Mesendoderm (in vitro differentiated cells): ENCODE data around the gene NLRP1.

Experiments
- DNase-seq: peaks from one replicate; pipeline ENCODE4 v3.0.0; 2013
- H2AK5ac ChIP-seq: 2 replicates; pipeline ENCODE4 v1.6.1; 2013; ENCODE audit warnings: low read length, inconsistent platforms
- H2BK120ac ChIP-seq: 2 replicates; pipeline ENCODE4 v1.6.1; 2013; ENCODE audit warnings: low read depth, mild to moderate bottlenecking, low read length, moderate library complexity, mixed read lengths
- H2BK15ac ChIP-seq: replicated peaks from 2 replicates; pipeline ENCODE4 v1.6.1; 2013; ENCODE audit warnings: low read depth, mild to moderate bottlenecking, moderate library complexity
- H2BK5ac ChIP-seq: 2 replicates; pipeline ENCODE4 v1.6.1; 2013; ENCODE audit warnings: low read length, inconsistent platforms
- H3K18ac ChIP-seq: 2 replicates; pipeline ENCODE4 v1.6.1; 2013; ENCODE audit warnings: mild to moderate bottlenecking, low read length, mixed read lengths
- H3K23ac ChIP-seq: one replicate; pipeline ENCODE4 v1.6.1; 2013; ENCODE audit warnings: low read length
- H3K27ac ChIP-seq: 2 replicates; pipeline ENCODE4 v1.5.1; 2013; ENCODE audit warnings: low read depth, mild to moderate bottlenecking, inconsistent platforms, low read length, moderate library complexity
- H3K27me3 ChIP-seq: 2 replicates; pipeline ENCODE4 v1.6.1; 2013; ENCODE audit warnings: low read length, control low read depth, mild to moderate bottlenecking, inconsistent platforms; ENCODE audit not compliant: insufficient read depth, poor library complexity
- H3K36me3 ChIP-seq: 2 replicates; pipeline ENCODE4 v1.6.1; 2013; ENCODE audit warnings: low read length, inconsistent platforms; ENCODE audit not compliant: control insufficient read depth, insufficient read depth
- H3K4ac ChIP-seq: one replicate; pipeline ENCODE4 v1.6.1; 2013; ENCODE audit warnings: low read depth, mild to moderate bottlenecking, low read length, moderate library complexity
- H3K4me1 ChIP-seq: 2 replicates; pipeline ENCODE4 v1.6.1; 2013; ENCODE audit warnings: low read depth, low read length, inconsistent platforms; ENCODE audit not compliant: control insufficient read depth
- H3K4me2 ChIP-seq: 2 replicates; pipeline ENCODE4 v1.6.1; 2013; ENCODE audit warnings: low read length
- H3K4me3 ChIP-seq: 2 replicates; pipeline ENCODE4 v1.5.1; 2013; ENCODE audit warnings: mild to moderate bottlenecking, low read length
- H3K56ac ChIP-seq: one replicate; pipeline ENCODE4 v1.6.1; 2013; ENCODE audit warnings: low read length
- H3K79me1 ChIP-seq: 2 replicates; pipeline ENCODE4 v1.6.1; 2013; ENCODE audit warnings: low read length, inconsistent platforms
- H3K79me2 ChIP-seq: 2 replicates; pipeline ENCODE4 v1.6.1; 2013; ENCODE audit warnings: mild to moderate bottlenecking, low read length; ENCODE audit not compliant: control insufficient read depth, insufficient read depth
- H3K9ac ChIP-seq: 2 replicates; pipeline ENCODE4 v1.6.1; 2013; ENCODE audit warnings: low read length, inconsistent platforms
- H4K5ac ChIP-seq: one replicate; pipeline ENCODE4 v1.6.1; 2013; ENCODE audit warnings: low read length
- H4K8ac ChIP-seq: one replicate; pipeline ENCODE4 v1.6.1; 2013; ENCODE audit warnings: low read depth, mild to moderate bottlenecking, control low read depth, low read length, moderate library complexity
- WGBS: extraction: QIAGEN DNeasy Blood & Tissue Kit; methylation state at CpG from one replicate; pipeline ENCODE4 v1.1.7; 2013; ENCODE audit warnings: low lambda C conversion rate, missing lambda C conversion rate; ENCODE audit not compliant: insufficient coverage; ENCODE audit errors: extremely low coverage; 5-methylcytosine and 5-hydroxymethylcytosine counted together

The NLRP1 gene

DNA sequence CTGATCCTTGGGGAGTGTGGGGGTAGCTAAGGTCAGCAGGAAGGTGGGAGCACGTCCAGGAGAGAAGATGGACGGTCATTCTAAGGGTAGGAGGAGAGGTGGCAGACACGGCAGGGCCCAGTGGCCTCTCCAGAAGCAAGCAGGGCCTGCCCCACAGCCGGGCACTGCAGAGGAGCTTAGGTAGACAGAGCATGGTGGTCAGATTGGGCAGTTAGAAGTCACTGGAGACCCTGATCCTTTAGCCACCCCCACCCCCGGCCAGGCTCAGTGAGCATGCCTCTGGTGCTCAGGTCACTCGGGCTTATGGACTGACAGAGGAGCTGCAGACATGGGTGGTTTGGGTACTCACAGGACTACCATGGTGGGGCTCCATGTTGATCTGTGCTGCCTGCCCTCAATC is 26.3 kb downstream of the NLRP1 start:
- H3K27ac ChIP-seq, result no peak overlapping the region
- no peak overlapping the region for H3K4me2 ChIP-seq
- H2BK5ac ChIP-seq, result no peak overlapping the region
- no peak overlapping the region for H3K18ac ChIP-seq
- H2BK15ac ChIP-seq, result no peak overlapping the region
- no peaks in the 10 kb centered on the region for H3K27me3 ChIP-seq
- H3K56ac ChIP-seq, result no peak overlapping the region
- H3K79me1 ChIP-seq, result no peaks in the 10 kb centered on the region
- H4K8ac ChIP-seq, result no peak overlapping the region
- H3K36me3 ChIP-seq, result no peaks in the 10 kb centered on the region
- no peak overlapping the region for H2AK5ac ChIP-seq
- DNase-seq, result no peak
- WGBS, result no CpG with 5 or more reads among the region's 6 CpGs
- H3K4me1 ChIP-seq, result no peaks in the 10 kb centered on the region
- H4K5ac ChIP-seq, result no peak overlapping the region
- no peak overlapping the region for H3K4me3 ChIP-seq
- no peaks in the 10 kb centered on the region for H3K79me2 ChIP-seq
- H3K23ac ChIP-seq, result no peak overlapping the region
- H2BK120ac ChIP-seq, result no peak overlapping the region
- H3K9ac ChIP-seq, result no peak overlapping the region
- no peak overlapping the region for H3K4ac ChIP-seq

DNA sequence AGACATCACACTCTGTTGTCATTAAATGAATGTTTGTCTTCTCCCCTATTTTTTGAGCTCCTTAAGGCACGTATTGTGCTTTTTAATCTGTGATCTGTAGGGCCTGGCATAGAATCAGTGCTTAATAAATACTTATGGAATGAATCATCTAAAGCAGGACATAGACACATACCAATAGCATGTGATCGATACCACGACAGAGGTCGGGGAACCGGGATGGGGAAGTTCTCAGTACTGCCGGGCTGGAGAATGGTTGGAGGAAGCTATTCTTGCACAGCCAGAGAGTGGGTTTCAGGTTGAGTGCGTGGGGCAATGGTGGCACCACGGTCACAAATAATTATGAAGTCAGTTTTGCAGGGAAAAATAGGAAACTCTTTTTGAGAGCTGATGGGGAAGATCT is 26.8 kb downstream of the NLRP1 start:
- no peaks in the 10 kb centered on the region for H3K79me2 ChIP-seq
- H3K4me2 ChIP-seq, result no peak overlapping the region
- no peaks in the 10 kb centered on the region for H3K27me3 ChIP-seq
- no peaks in the 10 kb centered on the region for H3K36me3 ChIP-seq
- H4K5ac ChIP-seq, result no peak overlapping the region
- no peaks in the 10 kb centered on the region for H3K4me1 ChIP-seq
- H3K27ac ChIP-seq, result no peak overlapping the region
- H3K79me1 ChIP-seq, result no peaks in the 10 kb centered on the region
- no peak overlapping the region for H3K23ac ChIP-seq
- no peak overlapping the region for H2BK5ac ChIP-seq
- no peak overlapping the region for H3K18ac ChIP-seq
- no CpG with 5 or more reads among the region's 8 CpGs for WGBS
- H2AK5ac ChIP-seq, result no peak overlapping the region
- no peak overlapping the region for H4K8ac ChIP-seq
- no peak overlapping the region for H3K56ac ChIP-seq
- H3K4me3 ChIP-seq, result no peak overlapping the region
- H2BK120ac ChIP-seq, result no peak overlapping the region
- no peak overlapping the region for H3K4ac ChIP-seq
- no peak overlapping the region for H3K9ac ChIP-seq
- DNase-seq, result no peak
- no peak overlapping the region for H2BK15ac ChIP-seq

DNA sequence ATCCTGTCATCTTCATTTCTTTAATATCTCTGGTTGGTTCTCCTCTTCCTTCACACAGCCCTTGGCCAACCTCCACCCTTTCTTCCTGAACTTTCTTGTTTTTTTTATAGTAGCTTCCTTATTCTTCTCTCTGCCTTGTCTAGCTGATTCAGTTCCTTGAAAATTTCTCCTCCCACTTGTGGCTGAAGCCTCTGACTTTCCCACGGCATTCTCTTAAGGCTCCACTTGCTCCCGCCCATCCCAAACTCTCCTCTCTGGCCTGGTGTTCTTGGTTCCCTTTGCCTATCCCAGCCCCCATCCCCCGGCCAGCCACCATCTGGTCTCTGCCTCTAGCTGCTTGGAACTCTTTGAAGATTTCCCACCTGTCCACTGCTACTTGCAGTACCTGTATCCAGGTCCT is 29.1 kb downstream of the NLRP1 start:
- Histone ChIP-seq H3K4me2 (no peak overlapping the region), H2BK5ac (no peak overlapping the region), H3K36me3 (no peaks in the 10 kb centered on the region), H3K23ac (no peak overlapping the region), H2BK15ac (no peak overlapping the region), H3K56ac (no peak overlapping the region), H3K27me3 (no peaks in the 10 kb centered on the region), H3K18ac (no peak overlapping the region), H3K9ac (no peak overlapping the region), H4K5ac (no peak overlapping the region), H2AK5ac (no peak overlapping the region), H3K79me2 (no peaks in the 10 kb centered on the region), H3K4me3 (no peak overlapping the region), H3K4me1 (no peaks in the 10 kb centered on the region), H3K4ac (no peak overlapping the region), H2BK120ac (no peak overlapping the region), H4K8ac (no peak overlapping the region), H3K79me1 (no peaks in the 10 kb centered on the region), H3K27ac (no peak overlapping the region)
- DNase-seq, result no peak
- no CpG with 5 or more reads among the region's 3 CpGs for WGBS

DNA sequence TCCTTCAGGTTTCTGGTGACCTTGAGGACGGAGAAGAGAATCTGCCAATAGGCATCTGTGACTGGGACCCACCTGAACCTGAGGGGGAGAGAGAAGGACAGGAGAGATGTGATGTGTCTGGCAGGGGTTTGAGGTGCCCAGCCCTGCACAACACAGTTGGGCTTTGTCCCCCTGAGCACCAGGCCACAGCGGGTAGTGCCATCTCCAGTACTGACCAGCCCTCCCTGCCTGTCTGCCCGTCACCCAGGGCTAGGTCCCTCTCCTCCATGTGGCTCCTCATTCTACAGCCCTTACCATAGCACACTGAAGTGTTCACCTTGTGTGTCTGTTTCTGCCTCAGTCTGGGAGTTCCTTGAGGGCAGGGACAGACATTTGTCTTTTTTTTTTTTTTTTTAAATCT is 30.8 kb downstream of the NLRP1 start:
- H4K5ac ChIP-seq, result no peak overlapping the region
- no peak overlapping the region for H3K27ac ChIP-seq
- no peak for DNase-seq
- no peak overlapping the region for H3K4me2 ChIP-seq
- H3K23ac ChIP-seq, result no peak overlapping the region
- no peak overlapping the region for H3K9ac ChIP-seq
- H3K18ac ChIP-seq, result no peak overlapping the region
- no peak overlapping the region for H2BK5ac ChIP-seq
- H3K79me1 ChIP-seq, result no peaks in the 10 kb centered on the region
- no peaks in the 10 kb centered on the region for H3K4me1 ChIP-seq
- no peak overlapping the region for H2BK120ac ChIP-seq
- no peak overlapping the region for H3K4me3 ChIP-seq
- H3K56ac ChIP-seq, result no peak overlapping the region
- H3K79me2 ChIP-seq, result no peaks in the 10 kb centered on the region
- H4K8ac ChIP-seq, result no peak overlapping the region
- no peaks in the 10 kb centered on the region for H3K36me3 ChIP-seq
- no CpG with 5 or more reads among the region's 3 CpGs for WGBS
- H2AK5ac ChIP-seq, result no peak overlapping the region
- H3K4ac ChIP-seq, result no peak overlapping the region
- H2BK15ac ChIP-seq, result no peak overlapping the region
- H3K27me3 ChIP-seq, result no peaks in the 10 kb centered on the region

DNA sequence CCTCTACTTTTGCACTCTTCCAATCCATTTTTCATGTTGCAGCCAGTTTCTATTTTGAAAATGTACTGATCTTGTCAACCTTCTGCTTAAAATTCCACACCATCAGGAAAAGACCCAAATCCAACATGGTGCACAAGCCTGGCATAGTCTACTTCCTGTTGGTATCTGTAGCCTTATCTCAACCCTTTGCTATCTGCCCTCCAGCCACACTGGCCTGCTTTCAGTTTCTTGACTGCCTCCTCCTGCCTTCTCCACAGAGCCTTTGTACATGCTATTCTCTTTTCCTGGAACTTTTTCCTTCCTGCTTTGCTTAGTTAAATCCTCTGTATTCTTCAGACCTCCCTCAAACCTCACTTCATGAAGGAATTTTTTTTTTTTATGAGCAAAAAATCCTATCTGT is 31.5 kb downstream of the NLRP1 start:
- Histone ChIP-seq H3K36me3 (no peaks in the 10 kb centered on the region), H3K23ac (no peak overlapping the region), H3K56ac (no peak overlapping the region), H2BK120ac (no peak overlapping the region), H3K18ac (no peak overlapping the region), H4K5ac (no peak overlapping the region), H3K79me2 (no peaks in the 10 kb centered on the region), H3K27me3 (no peaks in the 10 kb centered on the region), H4K8ac (no peak overlapping the region), H3K4ac (no peak overlapping the region), H3K27ac (no peak overlapping the region), H3K4me3 (no peak overlapping the region), H3K4me1 (no peaks in the 10 kb centered on the region), H2BK5ac (no peak overlapping the region), H3K79me1 (no peaks in the 10 kb centered on the region), H2BK15ac (no peak overlapping the region), H3K4me2 (no peak overlapping the region), H2AK5ac (no peak overlapping the region), H3K9ac (no peak overlapping the region)
- no peak for DNase-seq

DNA sequence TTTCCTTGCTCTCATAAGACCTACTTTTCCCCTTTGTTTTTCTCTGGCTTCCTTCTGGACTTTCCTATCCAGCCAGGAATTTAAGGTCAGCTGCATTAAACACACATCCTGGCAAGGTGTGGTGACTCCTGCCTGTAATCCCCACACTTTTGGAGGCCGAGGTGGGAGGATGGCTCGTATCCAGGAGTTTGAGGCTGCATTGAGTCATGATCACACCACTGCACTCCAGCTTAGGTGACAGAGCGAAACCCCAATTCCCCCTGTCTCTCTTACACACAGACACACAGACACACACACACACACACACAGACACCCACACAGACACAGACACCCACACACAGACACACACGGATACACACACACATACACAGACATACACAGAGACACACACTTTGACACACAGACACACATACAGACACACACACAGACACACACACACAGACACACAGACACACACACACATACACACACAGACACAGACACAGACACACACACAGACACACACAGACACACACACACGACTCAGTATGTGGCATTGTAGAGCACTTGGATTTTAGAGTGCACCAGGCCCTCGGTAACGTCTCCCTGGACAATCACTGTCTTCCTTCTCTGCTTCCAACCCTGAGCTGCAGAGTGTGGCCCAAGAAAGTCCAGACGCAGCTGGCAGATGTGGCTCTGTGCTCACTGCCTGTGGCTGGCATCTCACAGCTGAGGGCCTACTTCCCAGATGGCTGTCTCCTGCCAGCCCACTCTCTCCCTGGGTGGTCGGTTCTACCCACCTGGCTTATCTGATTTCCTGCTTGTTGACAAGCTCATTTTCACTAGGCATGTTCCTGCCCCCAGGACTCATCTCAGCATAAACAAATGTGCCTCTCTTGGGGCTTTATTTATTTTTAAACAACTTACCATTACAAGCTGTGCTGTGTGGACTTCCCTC is 39.0 kb downstream of the NLRP1 start:
- Histone ChIP-seq H2BK5ac (no peak overlapping the region), H3K56ac (peak overlapping the region; percentile 43), H2BK120ac (no peak overlapping the region), H2AK5ac (no peak overlapping the region), H3K18ac (no peak overlapping the region), H3K4me2 (no peak overlapping the region), H3K79me1 (no peaks in the 10 kb centered on the region), H4K5ac (no peak overlapping the region), H3K4ac (no peak overlapping the region), H2BK15ac (no peak overlapping the region), H3K9ac (no peak overlapping the region), H3K4me1 (peaks cover 5% of the 10 kb centered on the region), H3K79me2 (no peaks in the 10 kb centered on the region), H3K23ac (no peak overlapping the region), H3K27ac (no peak overlapping the region), H3K36me3 (no peaks in the 10 kb centered on the region), H4K8ac (no peak overlapping the region), H3K4me3 (no peak overlapping the region), H3K27me3 (no peaks in the 10 kb centered on the region)
- peak; percentile 6 for DNase-seq
- WGBS, result no CpG with 5 or more reads among the region's 9 CpGs
